GM18508 (cell line): ENCODE results near the gene MCTP2.

Experiments
- ATAC-seq: cut with Tn5 transposase; IDR thresholded peaks from one replicate; pipeline ENCODE4 v1.9.1; 2021; ENCODE audit warnings: moderate number of reproducible peaks; ENCODE audit not compliant: insufficient read depth, unreplicated experiment

Gene MCTP2, protein sequence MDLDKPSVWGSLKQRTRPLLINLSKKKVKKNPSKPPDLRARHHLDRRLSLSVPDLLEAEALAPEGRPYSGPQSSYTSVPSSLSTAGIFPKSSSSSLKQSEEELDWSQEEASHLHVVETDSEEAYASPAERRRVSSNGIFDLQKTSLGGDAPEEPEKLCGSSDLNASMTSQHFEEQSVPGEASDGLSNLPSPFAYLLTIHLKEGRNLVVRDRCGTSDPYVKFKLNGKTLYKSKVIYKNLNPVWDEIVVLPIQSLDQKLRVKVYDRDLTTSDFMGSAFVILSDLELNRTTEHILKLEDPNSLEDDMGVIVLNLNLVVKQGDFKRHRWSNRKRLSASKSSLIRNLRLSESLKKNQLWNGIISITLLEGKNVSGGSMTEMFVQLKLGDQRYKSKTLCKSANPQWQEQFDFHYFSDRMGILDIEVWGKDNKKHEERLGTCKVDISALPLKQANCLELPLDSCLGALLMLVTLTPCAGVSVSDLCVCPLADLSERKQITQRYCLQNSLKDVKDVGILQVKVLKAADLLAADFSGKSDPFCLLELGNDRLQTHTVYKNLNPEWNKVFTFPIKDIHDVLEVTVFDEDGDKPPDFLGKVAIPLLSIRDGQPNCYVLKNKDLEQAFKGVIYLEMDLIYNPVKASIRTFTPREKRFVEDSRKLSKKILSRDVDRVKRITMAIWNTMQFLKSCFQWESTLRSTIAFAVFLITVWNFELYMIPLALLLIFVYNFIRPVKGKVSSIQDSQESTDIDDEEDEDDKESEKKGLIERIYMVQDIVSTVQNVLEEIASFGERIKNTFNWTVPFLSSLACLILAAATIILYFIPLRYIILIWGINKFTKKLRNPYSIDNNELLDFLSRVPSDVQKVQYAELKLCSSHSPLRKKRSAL

DNA sequence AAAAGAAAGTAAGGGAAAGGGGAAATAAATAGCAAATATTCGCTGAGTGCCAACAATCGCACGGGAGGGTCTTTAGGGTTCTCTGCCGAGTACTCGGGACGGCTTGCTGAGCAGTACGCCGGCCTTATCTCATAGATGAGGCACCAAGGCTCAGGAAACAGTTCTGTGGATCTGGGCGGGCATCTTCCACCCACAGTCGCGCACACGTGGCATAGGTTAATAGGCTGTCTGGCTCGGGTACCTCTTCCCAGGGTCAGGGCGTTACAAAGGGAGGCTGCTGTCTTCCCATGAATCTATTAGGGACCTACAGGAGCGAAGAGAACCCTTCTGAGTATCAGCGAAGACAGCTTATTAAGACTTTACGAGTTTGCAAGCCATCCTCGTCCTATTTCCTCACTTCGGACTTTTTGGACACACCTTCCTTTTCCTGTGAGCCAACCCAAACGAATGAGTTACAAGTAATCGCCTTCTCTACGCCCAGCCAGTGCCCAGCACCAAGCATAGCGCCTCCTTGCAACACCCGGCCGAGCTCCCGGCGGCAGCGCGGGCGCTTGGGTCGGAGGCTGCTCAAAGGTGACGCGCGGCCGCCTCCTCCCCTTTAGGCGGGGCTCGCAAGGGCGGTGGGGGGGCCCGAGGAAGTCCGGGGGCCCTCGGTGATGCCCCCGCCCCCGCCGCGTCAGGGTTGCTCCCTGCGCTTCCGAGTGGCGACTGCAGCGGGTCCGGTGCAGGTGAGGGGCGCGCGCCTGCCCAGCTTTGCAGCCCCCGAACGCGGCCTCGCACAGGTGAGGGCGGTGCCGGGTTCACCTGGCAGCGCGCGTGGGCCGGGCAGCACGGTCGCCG lies at the start of gene MCTP2:
Gene MCTP2, plus strand, starts transcription at position 679 of the 840 bp plus-strand sequence. CDS start 66,705 bp downstream, outside the sequence.
- peak; percentile 33 for ATAC-seq

GRCh38 chr15:94182883-94183282 lies 48.5 kb upstream of the MCTP2 start:
- ATAC-seq, result no peak

DNA sequence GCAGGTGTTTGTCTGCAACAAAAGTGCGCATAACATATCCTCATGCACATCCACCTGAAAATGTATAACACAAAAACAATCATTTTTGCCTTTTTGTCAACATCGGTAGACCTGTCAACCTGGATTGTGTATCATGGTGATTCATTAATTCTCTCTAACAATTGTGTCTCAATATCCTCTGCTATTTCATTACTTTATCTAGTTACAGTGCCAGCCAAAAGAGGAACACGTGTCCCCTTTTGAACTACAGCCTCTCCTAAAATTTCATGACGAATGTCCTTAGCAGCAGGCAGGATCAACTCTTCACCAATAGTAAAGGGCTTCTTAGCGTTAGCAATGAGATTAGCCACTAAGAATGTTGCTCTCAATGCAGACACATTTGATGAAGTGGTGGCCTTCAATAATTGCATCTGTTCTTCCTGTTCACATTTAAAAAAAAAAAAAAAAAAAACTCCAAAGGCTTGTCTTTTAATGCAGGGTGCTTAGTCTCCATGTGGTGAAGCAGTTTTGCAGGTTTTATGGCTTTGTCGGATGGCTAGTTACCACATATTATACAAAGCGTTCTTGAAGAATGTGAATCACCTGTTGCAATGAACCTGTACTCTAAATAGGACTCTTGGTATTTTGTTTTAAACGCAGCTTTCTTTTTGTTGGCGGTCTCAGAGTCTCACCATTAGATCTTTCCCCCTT lies 45.7 kb upstream of the MCTP2 start:
- no peak for ATAC-seq

DNA sequence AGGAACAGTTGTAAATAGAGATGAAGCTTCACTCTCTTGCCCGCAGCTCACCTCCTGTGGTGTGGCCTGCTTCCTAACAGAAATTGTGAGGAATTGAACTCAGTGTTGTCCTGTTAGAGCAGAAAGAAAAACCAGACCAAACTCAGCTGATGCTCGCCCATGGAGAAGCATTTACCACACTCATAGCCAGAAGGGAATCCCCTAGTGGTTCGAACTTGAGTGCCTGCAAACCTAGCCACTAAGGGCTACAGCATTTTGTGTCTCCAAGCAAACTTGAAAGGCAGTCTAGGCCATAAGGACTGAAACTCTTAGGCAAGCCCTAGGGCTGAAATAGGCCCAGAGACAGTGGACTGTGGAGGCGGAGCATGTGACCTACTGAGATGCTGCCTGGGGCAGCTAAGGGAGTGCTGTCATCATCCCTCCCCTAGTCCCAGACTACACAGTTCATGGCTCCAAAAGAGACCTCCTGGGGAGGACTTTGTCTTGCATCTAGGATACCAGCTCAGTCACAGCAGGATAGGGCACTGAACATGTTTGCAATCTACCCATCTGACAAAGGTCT lies 44.5 kb upstream of the MCTP2 start:
- no peak for ATAC-seq

DNA sequence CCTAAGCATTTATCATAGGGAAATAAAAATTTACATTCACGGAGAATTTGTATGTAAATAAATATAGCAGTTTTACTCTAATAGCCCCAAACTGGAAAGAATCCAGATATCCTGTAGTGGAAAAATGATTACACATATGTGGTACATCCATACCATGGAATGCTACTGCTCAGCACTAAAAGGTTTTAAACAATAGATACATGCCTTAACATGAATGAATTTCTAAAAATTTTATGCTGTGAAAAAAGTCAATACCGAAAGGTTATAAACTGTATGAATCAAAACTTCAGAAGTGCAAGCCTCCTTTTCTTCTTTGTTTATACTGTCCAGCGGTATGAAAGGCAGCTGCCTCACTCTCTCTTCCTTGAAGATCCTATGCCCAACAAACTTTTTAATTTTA lies 37.5 kb upstream of the MCTP2 start:
- ATAC-seq, result no peak

DNA sequence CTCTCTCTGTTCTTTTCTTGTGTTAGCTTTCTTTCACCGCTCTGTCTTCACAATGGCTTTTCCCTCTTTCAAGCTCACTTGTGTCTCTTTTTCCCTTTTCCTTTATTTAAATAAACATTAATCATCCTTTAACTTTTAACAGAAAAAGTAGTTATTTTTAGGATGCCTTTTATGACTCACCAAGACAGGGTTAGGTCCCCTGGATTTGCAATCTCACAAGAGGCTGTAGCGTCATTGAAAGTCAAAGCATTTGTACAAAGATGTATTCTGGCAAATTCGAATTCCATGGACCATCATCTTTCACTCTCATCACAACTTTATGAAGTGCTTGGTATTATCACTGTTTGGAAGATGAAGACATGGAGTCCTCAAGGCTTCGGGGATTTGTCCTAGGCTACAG lies 34.8 kb upstream of the MCTP2 start:
- ATAC-seq, result no peak

DNA sequence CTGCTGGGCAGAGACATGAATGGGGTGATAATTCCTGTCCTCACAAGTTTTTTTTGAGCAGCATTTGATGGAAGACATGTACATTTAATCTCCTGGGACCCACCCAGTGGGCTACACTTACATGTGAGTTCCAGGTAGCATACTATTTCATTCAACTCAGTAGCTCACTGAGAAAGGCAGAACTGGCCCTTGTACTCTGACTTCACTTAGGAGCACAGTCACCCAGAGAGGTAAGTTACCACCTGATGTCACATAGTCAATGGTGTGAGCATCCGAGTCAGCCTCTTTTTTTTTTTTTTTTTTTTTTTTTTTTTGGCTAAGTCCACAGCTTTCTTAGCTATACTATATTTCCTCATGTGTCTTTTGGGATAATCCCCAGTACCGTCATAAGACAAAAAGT lies 32.7 kb upstream of the MCTP2 start:
- no peak for ATAC-seq

DNA sequence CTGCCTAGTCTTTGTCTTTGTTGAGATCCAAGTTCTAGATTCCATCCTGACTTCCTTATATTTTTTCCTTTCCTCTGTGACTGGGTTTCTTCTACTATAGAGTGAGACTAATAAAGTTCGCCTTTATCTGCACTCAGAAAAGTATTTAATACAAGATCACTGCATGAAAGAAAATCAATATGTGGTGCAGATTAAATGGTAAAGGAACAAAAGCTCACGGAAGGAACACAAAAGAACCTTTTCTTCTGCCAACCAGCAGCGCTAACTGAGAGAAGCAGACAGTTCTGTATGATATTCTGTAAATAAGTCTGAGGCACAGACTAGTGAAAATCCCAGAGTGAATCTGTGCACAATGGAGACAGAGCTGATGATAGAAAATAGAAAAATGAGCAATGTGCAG lies 31.6 kb upstream of the MCTP2 start:
- ATAC-seq, result no peak

DNA sequence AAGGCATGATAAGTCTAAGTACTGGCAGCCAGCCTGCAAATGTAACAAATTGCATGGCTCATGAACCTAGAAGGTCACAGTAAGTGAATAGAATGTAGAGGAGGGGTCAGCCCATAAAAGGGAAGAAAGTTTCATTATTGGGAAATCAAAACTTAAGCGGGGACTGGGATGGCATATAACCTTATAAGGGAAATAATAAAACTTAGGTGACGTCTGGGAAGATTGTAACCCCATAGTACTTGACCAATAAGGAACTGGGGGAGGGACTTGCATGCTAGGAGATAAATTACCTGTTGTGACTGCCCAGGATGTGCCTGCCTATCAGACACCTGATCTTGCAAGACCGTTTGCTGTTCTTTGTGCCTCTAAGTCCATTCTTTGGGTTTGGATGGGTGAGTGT lies 28.1 kb upstream of the MCTP2 start:
- ATAC-seq, result no peak

DNA sequence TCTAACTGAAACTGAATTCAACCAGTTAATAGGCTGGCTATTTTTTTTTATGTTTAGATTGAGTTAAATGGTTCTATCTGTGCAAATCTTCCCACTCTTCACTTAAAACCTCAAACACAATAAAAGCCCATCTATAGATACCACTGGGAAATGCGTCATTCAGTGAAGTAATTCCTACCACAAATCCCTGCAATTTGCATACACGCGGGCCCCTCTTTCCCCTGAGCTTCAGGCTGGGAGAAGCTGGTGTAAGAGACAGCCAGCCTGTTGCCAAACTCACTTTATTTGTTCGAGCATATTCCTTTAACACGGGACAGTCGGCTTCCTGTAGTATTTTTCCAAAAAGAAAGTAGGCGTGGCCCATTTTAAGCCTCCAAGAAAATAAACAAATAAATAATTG lies 26.0 kb upstream of the MCTP2 start:
- ATAC-seq, result no peak

GRCh38 chr15:94206463-94207167 lies 24.7 kb upstream of the MCTP2 start:
- peak; percentile 66 for ATAC-seq

- no peak for ATAC-seq
These were observed 19.1 kb upstream of the MCTP2 start for GRCh38 chr15:94212291-94212690.

- ATAC-seq, result no peak
These were observed 5.7 kb upstream of the MCTP2 start for GRCh38 chr15:94225616-94226015.

DNA sequence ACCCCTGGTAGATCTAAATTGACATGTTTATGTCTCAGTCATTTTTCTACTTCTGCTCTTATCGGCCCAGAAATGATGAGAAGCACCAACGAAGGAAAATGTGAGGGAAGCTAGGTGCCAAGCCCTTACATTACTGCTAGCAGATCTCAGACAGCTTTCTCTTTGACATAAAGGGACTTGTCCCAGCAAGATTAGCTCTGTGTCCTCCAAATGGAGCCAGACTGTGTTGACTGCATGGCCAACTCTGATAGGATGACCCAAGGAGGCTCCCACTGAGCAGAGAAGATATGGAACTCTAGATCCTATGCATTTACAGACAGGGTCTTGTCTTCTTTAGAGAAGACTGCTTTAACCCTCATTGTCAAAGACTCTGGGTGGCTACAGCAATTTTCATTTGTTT lies 2.8 kb upstream of the MCTP2 start:
- ATAC-seq, result no peak

GRCh38 chr15:94229591-94230369 lies 1.6 kb upstream of the MCTP2 start:
- peak; percentile 62 for ATAC-seq

- ATAC-seq, result no peak
These were observed 904 bp upstream of the MCTP2 start for GRCh38 chr15:94230431-94230882.

DNA sequence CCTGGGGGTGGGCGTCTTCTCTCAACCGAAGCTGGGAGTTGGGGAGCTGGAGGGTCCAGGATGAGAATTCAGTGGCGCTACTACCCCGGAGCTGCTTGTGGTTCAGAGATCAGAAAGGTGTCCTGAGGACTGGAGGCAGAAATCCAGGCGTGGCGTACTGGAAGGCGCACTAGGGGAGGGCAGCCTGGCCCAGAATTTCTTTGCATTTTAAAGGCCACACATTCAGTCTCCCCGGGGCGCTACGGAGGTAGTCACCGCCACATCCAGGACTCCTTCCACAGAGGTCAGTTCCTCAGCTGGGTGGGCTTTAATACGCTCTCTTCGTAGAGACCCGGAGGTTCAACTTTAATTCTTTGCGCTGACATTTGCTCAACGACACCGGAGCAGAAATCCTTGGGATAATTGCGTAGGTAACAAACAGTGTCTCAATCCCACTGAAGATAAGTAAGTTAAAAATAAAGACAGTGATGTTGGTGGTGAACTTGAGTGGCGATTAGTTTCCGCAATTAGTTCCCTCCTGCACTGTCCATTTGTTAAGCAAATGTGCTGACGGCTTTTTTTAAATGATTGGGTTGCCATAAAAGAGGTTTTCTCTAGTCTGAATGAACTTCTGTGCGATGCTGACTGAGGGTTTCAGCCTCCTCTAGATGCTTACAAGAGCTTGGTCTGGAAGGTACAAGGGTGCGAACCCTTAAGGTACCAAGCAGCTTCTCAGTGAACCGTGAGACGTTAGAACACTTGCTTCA lies 535 bp downstream of the MCTP2 start:
- ATAC-seq, result peak; percentile 2

DNA sequence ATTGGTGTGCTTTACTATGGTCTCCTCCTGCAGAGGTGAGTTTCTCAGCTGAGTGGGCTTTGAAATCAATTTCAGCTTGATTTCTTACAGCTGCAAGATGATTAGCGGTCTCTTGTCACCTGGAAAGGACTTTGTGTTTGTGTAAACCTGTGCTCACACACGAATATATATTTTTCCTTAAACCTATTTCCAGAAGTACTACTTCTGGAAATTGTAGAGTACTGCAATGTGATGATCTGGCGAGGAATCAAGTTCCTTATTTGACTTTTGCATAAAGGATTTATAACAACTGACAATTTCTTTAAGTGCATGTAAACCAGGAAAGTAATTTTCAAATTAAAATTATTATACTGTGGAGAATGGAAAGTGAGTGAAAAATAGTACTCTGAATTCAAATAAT lies 2.1 kb downstream of the MCTP2 start:
- ATAC-seq, result no peak
